Measurements from ENCODE around the gene MLLT6. TPM values are rescaled to one million over a fixed set of nuclear protein-coding genes. Genes with fewer than 3 reads are reported as not detected.

Gene MLLT6
- total RNA-seq, 3 donors from 2014 or later: 90.1 to 164 (median 112) TPM

GRCh38 chr17:38697061-38697820, 7.8 kb upstream of the MLLT6 start:
- ATAC-seq (no peak), DNase-seq (no peak)
- H3K4me1 ChIP-seq (ENCODE audit: low read depth): peaks cover 11% of the 10 kb centered on the region
- no peaks in the 10 kb centered on the region for H3K9me3 ChIP-seq
- intact Hi-C loops (cut with DNase I, micrococcal nuclease): no loop called here
- no peak overlapping the region for H3K4me3 ChIP-seq
- no peak for TF ChIP-seq CTCF (IDR thresholded peaks at IDR 0.05)
- H3K36me3 ChIP-seq (ENCODE audit: low read depth): no peaks in the 10 kb centered on the region

- intact Hi-C loops (cut with DNase I, micrococcal nuclease): no loop called here
Observed at GRCh38 chr17:38698760-38699159, 6.3 kb upstream of the MLLT6 start.

GRCh38 chr17:38701504-38702165, 3.4 kb upstream of the MLLT6 start:
- intact Hi-C loops (cut with DNase I, micrococcal nuclease): no loop called here
- ATAC-seq (peak; percentile 1), DNase-seq (peak in 2 of 3 donors; percentile 64 to 72)
- no peaks in the 10 kb centered on the region for H3K36me3 ChIP-seq (ENCODE audit: low read depth)
- H3K9me3 ChIP-seq: no peaks in the 10 kb centered on the region
- peaks cover 6% of the 10 kb centered on the region for H3K4me1 ChIP-seq (ENCODE audit: low read depth)
- peak overlapping the region; percentile 61 for H3K4me3 ChIP-seq
- TF ChIP-seq CTCF (IDR thresholded peaks at IDR 0.05): no peak

More at GRCh38 chr17:38698760-38699159, 6.3 kb upstream of the MLLT6 start:
- peaks cover 11% of the 10 kb centered on the region for H3K4me1 ChIP-seq (ENCODE audit: low read depth)
- ATAC-seq (no peak), DNase-seq (no peak)
- H3K9me3 ChIP-seq: no peaks in the 10 kb centered on the region
- H3K36me3 ChIP-seq (ENCODE audit: low read depth): no peaks in the 10 kb centered on the region
- no peak overlapping the region for H3K4me3 ChIP-seq
- no peak for TF ChIP-seq CTCF (IDR thresholded peaks at IDR 0.05)

- intact Hi-C loops (cut with DNase I, micrococcal nuclease): no loop called here
- peaks cover 11% of the 10 kb centered on the region for H3K4me1 ChIP-seq (ENCODE audit: low read depth)
- H3K4me3 ChIP-seq: peak overlapping the region; percentile 61
- DNase-seq (peak; percentile 91 to 94 (median 94)), ATAC-seq (peak; percentile 68)
- H3K9me3 ChIP-seq: no peaks in the 10 kb centered on the region
- no peaks in the 10 kb centered on the region for H3K36me3 ChIP-seq (ENCODE audit: low read depth)
- no peak for TF ChIP-seq CTCF (IDR thresholded peaks at IDR 0.05)
Observed at GRCh38 chr17:38702166-38702915, 2.7 kb upstream of the MLLT6 start.

- peak; percentile 0 for ATAC-seq
- no peaks in the 10 kb centered on the region for H3K9me3 ChIP-seq
- H3K4me3 ChIP-seq: peak overlapping the region; percentile 61
- peaks cover 12% of the 10 kb centered on the region for H3K4me1 ChIP-seq (ENCODE audit: low read depth)
- peak; percentile 55 to 79 (median 73) for DNase-seq
- intact Hi-C loops (cut with DNase I, micrococcal nuclease): no loop called here
- no peaks in the 10 kb centered on the region for H3K36me3 ChIP-seq (ENCODE audit: low read depth)
- TF ChIP-seq CTCF (IDR thresholded peaks at IDR 0.05): no peak
Observed at GRCh38 chr17:38702916-38703741, 1.9 kb upstream of the MLLT6 start.
